Measurements from ENCODE around the gene SLC4A1. TPM values are rescaled to one million over a fixed set of nuclear protein-coding genes. Genes with fewer than 3 reads are reported as not detected.

Gene SLC4A1
- total and polyA plus RNA-seq, 2 experiments from 2014 or later: not detected

DNA sequence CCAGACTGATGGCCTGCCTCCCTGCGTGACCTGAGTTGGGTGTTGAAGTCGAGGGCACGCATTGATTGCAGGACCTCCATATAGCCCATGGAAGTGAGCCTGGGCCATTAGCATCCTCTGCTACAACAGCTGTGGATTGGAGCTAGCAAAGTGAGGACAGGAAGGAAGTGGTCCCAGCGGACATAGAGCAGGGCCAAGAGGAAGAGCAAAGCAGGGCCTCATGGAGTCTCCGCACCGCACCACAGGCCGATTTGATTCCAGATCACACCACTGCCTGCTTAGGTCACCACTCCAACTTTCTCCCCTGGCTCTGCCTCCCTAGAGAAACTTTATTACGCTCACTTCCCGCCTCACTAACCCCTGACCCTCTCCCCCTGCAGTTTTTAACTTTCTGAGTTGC, 37.8 kb downstream of the SLC4A1 start (continued):
- TF ChIP-seq, protein P1, sequence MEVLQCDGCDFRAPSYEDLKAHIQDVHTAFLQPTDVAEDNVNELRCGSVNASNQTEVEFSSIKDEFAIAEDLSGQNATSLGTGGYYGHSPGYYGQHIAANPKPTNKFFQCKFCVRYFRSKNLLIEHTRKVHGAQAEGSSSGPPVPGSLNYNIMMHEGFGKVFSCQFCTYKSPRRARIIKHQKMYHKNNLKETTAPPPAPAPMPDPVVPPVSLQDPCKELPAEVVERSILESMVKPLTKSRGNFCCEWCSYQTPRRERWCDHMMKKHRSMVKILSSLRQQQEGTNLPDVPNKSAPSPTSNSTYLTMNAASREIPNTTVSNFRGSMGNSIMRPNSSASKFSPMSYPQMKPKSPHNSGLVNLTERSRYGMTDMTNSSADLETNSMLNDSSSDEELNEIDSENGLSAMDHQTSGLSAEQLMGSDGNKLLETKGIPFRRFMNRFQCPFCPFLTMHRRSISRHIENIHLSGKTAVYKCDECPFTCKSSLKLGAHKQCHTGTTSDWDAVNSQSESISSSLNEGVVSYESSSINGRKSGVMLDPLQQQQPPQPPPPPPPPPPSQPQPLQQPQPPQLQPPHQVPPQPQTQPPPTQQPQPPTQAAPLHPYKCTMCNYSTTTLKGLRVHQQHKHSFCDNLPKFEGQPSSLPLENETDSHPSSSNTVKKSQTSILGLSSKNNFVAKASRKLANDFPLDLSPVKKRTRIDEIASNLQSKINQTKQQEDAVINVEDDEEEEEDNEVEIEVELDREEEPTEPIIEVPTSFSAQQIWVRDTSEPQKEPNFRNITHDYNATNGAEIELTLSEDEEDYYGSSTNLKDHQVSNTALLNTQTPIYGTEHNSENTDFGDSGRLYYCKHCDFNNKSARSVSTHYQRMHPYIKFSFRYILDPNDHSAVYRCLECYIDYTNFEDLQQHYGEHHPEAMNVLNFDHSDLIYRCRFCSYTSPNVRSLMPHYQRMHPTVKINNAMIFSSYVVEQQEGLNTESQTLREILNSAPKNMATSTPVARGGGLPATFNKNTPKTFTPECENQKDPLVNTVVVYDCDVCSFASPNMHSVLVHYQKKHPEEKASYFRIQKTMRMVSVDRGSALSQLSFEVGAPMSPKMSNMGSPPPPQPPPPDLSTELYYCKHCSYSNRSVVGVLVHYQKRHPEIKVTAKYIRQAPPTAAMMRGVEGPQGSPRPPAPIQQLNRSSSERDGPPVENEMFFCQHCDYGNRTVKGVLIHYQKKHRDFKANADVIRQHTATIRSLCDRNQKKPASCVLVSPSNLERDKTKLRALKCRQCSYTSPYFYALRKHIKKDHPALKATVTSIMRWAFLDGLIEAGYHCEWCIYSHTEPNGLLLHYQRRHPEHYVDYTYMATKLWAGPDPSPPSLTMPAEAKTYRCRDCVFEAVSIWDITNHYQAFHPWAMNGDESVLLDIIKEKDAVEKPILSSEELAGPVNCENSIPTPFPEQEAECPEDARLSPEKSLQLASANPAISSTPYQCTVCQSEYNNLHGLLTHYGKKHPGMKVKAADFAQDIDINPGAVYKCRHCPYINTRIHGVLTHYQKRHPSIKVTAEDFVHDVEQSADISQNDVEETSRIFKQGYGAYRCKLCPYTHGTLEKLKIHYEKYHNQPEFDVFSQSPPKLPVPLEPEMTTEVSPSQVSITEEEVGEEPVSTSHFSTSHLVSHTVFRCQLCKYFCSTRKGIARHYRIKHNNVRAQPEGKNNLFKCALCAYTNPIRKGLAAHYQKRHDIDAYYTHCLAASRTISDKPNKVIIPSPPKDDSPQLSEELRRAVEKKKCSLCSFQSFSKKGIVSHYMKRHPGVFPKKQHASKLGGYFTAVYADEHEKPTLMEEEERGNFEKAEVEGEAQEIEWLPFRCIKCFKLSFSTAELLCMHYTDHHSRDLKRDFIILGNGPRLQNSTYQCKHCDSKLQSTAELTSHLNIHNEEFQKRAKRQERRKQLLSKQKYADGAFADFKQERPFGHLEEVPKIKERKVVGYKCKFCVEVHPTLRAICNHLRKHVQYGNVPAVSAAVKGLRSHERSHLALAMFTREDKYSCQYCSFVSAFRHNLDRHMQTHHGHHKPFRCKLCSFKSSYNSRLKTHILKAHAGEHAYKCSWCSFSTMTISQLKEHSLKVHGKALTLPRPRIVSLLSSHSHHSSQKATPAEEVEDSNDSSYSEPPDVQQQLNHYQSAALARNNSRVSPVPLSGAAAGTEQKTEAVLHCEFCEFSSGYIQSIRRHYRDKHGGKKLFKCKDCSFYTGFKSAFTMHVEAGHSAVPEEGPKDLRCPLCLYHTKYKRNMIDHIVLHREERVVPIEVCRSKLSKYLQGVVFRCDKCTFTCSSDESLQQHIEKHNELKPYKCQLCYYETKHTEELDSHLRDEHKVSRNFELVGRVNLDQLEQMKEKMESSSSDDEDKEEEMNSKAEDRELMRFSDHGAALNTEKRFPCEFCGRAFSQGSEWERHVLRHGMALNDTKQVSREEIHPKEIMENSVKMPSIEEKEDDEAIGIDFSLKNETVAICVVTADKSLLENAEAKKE (CRISPR knock-in tag; IDR thresholded peaks at IDR 0.05): no peak
- TF ChIP-seq STAT1 (IDR thresholded peaks at IDR 0.05; ENCODE audit: unreplicated experiment) (no peak), ZNF331 (CRISPR knock-in tag; IDR thresholded peaks at IDR 0.05; ENCODE audit: low read depth) (no peak)

DNA sequence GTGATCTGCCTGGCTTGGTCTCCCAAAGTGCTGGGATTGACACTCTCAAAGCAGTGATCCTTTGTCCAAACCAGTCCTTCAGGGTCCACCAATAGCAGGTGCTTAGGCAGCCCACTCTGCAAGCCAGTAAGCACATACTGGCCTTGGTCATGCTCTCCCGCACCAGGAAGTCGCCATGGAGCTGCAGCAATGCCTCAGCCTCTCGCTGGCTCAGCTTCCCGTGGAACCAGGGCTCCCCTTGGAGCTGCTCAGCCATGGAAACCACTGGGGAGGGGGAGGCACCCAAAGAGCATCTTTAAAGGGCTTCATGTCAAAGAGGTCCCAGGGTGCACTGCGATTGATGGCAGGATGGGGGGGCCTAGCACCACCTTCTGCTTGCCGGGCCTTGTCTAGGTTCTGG, 38.8 kb downstream of the SLC4A1 start:
- H3K4me1 ChIP-seq (ENCODE audit: insufficient read depth): no peaks in the 10 kb centered on the region
- DNase-seq (ENCODE audit: low spot score): no peak
- no peak overlapping the region for H3K27ac ChIP-seq (ENCODE audit: low read depth)
- Mint-ChIP-seq H3K36me3 (ENCODE audit: low read depth) (no peaks in the 10 kb centered on the region), H3K9me3 (no peaks in the 10 kb centered on the region), H3K4me1 (no peaks in the 10 kb centered on the region), H3K27me3 (ENCODE audit: insufficient read depth, low read depth, poor library complexity) (peaks cover 10% of the 10 kb centered on the region), H3K27ac (no peak overlapping the region), H3K4me3 (no peak overlapping the region)
- H3K36me3 ChIP-seq (ENCODE audit: insufficient read depth): no peaks in the 10 kb centered on the region
- ATAC-seq: no peak
- H3K4me2 ChIP-seq: no peak overlapping the region
- H3K4me3 ChIP-seq: no peak overlapping the region
- H3K27me3 ChIP-seq (ENCODE audit: insufficient read depth): no peaks in the 10 kb centered on the region
- H3F3A ChIP-seq (replicated peaks; ENCODE audit: low read depth): no peaks in the 10 kb centered on the region
- no peak overlapping the region for H2AFZ ChIP-seq
- H3K79me2 ChIP-seq (replicated peaks; ENCODE audit: insufficient read depth): no peaks in the 10 kb centered on the region
- no peaks in the 10 kb centered on the region for H3K9me2 ChIP-seq (ENCODE audit: insufficient read depth)
- no peaks in the 10 kb centered on the region for H4K20me1 ChIP-seq (replicated peaks; ENCODE audit: insufficient read depth)
- TF ChIP-seq, protein P2, sequence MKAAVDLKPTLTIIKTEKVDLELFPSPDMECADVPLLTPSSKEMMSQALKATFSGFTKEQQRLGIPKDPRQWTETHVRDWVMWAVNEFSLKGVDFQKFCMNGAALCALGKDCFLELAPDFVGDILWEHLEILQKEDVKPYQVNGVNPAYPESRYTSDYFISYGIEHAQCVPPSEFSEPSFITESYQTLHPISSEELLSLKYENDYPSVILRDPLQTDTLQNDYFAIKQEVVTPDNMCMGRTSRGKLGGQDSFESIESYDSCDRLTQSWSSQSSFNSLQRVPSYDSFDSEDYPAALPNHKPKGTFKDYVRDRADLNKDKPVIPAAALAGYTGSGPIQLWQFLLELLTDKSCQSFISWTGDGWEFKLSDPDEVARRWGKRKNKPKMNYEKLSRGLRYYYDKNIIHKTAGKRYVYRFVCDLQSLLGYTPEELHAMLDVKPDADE (IDR thresholded peaks at IDR 0.05): no peak
- TF ChIP-seq EZH2 (IDR thresholded peaks at IDR 0.05; ENCODE audit: low read depth, unreplicated experiment): no peak
- TF ChIP-seq NANOG (IDR thresholded peaks at IDR 0.05; ENCODE audit: borderline replicate concordance): no peak
- TF ChIP-seq CREB1 (CRISPR knock-in tag; IDR thresholded peaks at IDR 0.05; ENCODE audit: low read depth): no peak
- no peak for TF ChIP-seq POLR2AphosphoS5 (IDR thresholded peaks at IDR 0.05; ENCODE audit: low read depth)
- TF ChIP-seq, protein P3, sequence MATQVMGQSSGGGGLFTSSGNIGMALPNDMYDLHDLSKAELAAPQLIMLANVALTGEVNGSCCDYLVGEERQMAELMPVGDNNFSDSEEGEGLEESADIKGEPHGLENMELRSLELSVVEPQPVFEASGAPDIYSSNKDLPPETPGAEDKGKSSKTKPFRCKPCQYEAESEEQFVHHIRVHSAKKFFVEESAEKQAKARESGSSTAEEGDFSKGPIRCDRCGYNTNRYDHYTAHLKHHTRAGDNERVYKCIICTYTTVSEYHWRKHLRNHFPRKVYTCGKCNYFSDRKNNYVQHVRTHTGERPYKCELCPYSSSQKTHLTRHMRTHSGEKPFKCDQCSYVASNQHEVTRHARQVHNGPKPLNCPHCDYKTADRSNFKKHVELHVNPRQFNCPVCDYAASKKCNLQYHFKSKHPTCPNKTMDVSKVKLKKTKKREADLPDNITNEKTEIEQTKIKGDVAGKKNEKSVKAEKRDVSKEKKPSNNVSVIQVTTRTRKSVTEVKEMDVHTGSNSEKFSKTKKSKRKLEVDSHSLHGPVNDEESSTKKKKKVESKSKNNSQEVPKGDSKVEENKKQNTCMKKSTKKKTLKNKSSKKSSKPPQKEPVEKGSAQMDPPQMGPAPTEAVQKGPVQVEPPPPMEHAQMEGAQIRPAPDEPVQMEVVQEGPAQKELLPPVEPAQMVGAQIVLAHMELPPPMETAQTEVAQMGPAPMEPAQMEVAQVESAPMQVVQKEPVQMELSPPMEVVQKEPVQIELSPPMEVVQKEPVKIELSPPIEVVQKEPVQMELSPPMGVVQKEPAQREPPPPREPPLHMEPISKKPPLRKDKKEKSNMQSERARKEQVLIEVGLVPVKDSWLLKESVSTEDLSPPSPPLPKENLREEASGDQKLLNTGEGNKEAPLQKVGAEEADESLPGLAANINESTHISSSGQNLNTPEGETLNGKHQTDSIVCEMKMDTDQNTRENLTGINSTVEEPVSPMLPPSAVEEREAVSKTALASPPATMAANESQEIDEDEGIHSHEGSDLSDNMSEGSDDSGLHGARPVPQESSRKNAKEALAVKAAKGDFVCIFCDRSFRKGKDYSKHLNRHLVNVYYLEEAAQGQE (IDR thresholded peaks at IDR 0.05; ENCODE audit: unreplicated experiment): no peak

Measured in GM23338 (cell line).